VCaP (cell line): Measurements from ENCODE around the gene LIN7C.

ENCODE experiments used
- H3K27ac ChIP-seq: fragments of 450-650 bp; 2 replicates; pipeline ENCODE4 v1.5.1; 2017
- CTCF ChIP-seq: fragments of 450-650 bp; conservative IDR thresholded peaks from 2 replicates; pipeline ENCODE4 v1.5.1; 2017; ENCODE audit warnings: mild to moderate bottlenecking, moderate library complexity

The LIN7C gene

DNA sequence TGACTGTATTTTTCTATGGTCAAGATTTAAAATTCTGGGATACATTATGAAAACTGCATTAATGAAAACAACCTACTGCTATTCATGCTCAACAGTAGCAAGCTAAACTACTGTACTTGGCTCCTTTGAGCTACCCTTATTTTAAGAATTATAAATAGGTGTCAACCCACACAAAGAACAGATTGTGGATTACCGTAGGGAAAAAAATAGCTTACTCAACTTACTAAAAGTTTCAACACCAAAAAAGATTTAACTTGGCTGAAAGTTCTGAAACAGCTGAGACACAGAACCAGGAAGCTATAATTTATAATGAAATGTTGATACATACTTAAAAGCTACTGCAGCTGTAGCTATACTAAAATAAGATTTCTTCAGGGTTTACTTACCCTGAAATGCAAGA is 10.1 kb downstream of the LIN7C start:
- H3K27ac ChIP-seq: no peak overlapping the region
- no peak for TF ChIP-seq CTCF

DNA sequence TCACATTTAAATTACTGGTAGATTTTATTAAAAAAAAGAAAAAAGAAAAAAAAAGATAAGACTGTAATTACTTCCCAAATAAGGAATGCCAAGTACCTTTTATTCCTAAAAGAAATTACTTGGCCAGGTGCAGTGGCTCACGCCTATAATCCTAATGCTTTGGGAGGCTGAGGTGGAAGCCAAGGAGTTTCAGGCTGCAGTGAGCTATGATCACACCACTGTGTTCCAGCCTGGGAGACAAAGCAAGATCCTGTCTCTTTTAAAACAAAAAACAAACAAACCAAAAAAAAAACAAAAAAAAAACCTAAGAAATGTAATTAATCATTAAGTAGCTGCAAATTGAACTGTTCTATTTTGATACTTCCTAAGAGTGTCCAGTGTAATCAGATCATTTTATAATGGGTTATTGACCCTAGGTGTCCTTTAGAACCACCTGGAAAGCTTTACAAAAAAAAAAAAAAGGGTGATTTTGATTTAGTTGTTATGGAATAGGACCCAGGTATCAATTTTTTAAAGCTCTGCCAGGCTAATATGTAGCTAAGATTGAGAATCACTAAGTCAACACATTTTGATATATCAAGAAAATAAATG is 10.8 kb downstream of the LIN7C start:
- H3K27ac ChIP-seq: no peak overlapping the region
- TF ChIP-seq CTCF: no peak

DNA sequence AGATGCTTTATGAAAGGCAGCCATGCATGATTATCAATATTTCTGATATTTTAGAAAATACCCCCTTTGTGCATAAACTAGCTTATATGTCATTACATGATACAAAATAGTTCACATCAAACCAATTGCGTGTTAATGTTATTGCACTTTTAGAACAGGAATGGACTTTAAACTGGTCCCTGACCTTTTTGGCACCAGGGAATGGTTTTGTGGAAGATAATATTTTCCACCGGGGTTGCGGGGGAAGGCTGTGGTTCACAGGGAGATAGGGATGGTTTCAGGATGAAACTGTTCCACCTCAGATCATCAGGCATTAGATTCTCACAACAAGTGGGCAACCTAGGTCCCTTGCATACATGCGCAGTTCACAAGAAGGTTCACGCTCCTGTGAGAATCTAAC is 17.5 kb downstream of the LIN7C start:
- H3K27ac ChIP-seq: no peak overlapping the region
- TF ChIP-seq CTCF: no peak

DNA sequence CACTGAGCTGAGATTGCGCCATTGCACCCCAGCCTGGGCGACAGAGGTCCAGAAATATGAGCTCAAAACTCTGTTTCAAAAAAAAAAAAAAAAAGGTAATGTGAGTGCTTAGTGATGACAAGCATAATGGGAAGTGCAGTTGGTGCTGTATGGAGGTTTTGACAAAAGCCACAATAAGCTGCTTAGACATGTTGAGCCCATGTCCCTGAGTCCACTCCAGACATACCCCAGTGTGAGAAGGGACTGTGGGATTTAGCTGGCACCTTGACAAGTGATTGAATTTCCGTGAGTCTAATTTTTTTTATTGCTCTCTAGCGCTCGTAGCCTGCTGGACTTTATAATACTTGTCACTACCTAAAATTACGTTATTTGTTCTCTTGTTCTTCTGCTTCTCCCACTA is 18.9 kb downstream of the LIN7C start:
- no peak for TF ChIP-seq CTCF
- H3K27ac ChIP-seq: no peak overlapping the region

DNA sequence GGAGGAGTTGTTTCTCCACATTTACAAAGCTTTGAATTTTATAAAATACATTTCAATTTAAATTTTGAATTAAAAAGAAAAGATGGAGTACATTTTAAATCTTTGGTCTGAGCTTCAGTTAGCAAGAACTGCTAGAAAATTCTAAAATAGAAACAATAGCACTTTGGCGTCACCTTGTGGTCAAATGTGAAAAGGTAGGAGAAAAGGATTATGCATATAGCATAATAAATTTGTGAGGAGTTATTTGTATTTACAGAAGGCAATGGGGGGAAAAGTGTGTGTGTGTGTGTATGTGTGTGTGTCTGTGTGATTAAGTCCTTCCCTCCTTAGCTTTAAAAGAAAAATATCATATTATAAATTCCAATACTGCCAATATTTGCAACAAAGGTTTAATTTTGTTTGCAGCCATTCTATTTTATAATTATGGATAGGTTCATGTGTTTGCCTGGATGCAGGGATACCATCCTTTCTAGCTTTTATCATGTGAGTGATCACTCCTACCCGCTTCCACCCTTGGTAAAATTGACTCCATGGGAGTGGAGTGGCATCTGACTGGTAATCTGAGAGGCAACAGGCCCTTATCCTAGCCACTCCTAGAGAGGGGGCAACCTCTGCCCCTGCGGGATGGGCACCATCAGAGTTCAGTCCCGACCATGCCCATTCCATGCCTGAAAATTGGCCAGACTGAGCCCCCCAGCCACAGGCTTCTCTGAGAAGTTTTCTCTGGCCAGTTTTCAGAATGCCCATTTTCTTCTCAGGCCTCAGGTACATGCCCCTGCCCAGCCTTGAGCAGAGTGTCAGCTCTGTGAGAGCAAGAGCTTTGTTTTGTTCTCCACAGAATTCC is 20.4 kb downstream of the LIN7C start:
- no peak overlapping the region for H3K27ac ChIP-seq
- TF ChIP-seq CTCF: peak; percentile 96

- no peak overlapping the region for H3K27ac ChIP-seq
- TF ChIP-seq CTCF: no peak
Measured at GRCh38 chr11:27482793-27483192, 23.8 kb downstream of the LIN7C start.

GRCh38 chr11:27481992-27482391 is 24.6 kb downstream of the LIN7C start:
- no peak for TF ChIP-seq CTCF
- H3K27ac ChIP-seq: no peak overlapping the region
